ENCODE data around the gene RIPOR2. TPM values are rescaled to one million over a fixed set of nuclear protein-coding genes. Genes with fewer than 3 reads are reported as not detected.
"Not testable (repeated sequence)": the region's sequence is repeated elsewhere in the genome, so short reads cannot be mapped to it uniquely, and the experiment has no call there.

RIPOR2 gene
- total RNA-seq, 1 donor from 2014 or later: 1.6 TPM

- DNase-seq (ENCODE audit: low read depth): peak; percentile 87
- TF ChIP-seq CTCF (conservative IDR thresholded peaks at IDR 0.05; ENCODE audit: low read depth, low read length): no peak
Observed at GRCh38 chr6:24931718-24932691, 3.8 kb downstream of the RIPOR2 start.

GRCh38 chr6:24931296-24931695 is 4.5 kb downstream of the RIPOR2 start:
- no peak overlapping the region for H3K4me3 ChIP-seq (ENCODE audit: low read depth, low read length)
- no peak for TF ChIP-seq CTCF (conservative IDR thresholded peaks at IDR 0.05; ENCODE audit: low read depth, low read length)
- DNase-seq (ENCODE audit: low read depth): peak; percentile 58

More at GRCh38 chr6:24931718-24932691, 3.8 kb downstream of the RIPOR2 start:
- H3K4me3 ChIP-seq (ENCODE audit: low read depth, low read length): peak overlapping the region; percentile 1

DNA sequence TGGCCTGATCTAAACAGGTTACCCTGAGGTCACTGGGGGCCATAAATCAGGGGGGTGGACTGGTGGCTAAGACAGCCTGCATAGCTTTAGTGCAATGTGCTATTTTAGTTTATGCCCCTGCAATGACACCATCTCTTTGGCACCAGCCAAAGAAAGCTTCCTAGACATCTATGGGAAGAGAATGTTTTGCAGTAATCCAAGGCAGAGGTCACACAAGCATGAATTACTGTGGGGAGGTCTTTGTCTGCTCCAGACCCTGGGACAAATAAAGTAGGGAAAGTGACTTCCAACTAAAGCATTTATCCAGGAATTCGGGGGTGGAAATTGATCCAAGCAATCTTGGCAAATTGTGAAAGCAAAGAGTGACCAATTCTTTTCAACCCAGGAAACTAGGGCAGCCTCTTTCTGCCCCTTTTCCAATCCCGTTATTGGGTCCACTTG is 5.3 kb downstream of the RIPOR2 start:
- no peak overlapping the region for H3K4me3 ChIP-seq (ENCODE audit: low read depth, low read length)
- no peak for TF ChIP-seq CTCF (conservative IDR thresholded peaks at IDR 0.05; ENCODE audit: low read depth, low read length)
- peak; percentile 33 for DNase-seq (ENCODE audit: low read depth)

GRCh38 chr6:24929242-24929641 is 6.5 kb downstream of the RIPOR2 start:
- H3K4me3 ChIP-seq (ENCODE audit: low read depth, low read length): no peak overlapping the region
- DNase-seq (ENCODE audit: low read depth): no peak
- TF ChIP-seq CTCF (conservative IDR thresholded peaks at IDR 0.05; ENCODE audit: low read depth, low read length): no peak

GRCh38 chr6:24927985-24928745 is 7.6 kb downstream of the RIPOR2 start:
- DNase-seq (ENCODE audit: low read depth): no peak
- no peak for TF ChIP-seq CTCF (conservative IDR thresholded peaks at IDR 0.05; ENCODE audit: low read depth, low read length)
- H3K4me3 ChIP-seq (ENCODE audit: low read depth, low read length): no peak overlapping the region

DNA sequence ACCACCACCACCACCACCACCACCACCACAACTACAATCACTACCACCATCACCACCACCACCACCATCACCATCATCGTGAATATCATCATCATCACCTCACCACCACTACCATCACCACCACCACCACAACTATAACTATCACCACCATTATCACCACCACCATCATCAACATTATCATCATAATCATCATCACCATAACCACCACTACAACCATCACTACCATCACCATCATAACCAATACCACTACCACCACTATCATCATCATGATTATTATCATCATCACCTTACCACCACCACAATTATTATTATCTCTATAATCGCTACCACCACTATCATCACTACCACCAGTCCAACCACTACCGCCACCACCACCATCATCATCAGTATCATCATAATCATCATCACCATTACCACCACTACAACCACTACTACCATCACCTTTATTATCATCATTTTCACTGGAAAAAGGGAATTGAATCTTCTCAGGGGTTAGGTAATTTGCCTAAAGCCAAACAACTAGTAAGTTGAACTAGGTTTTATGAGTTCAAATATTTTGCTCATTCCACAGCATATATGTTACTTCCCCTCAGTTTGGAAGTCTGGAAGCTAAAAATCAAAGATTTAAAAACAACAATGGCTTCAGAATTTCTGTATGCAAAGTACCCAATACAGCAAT is 8.3 kb downstream of the RIPOR2 start:
- TF ChIP-seq CTCF (conservative IDR thresholded peaks at IDR 0.05; ENCODE audit: low read depth, low read length): no peak
- no peak overlapping the region for H3K4me3 ChIP-seq (ENCODE audit: low read depth, low read length)

DNA sequence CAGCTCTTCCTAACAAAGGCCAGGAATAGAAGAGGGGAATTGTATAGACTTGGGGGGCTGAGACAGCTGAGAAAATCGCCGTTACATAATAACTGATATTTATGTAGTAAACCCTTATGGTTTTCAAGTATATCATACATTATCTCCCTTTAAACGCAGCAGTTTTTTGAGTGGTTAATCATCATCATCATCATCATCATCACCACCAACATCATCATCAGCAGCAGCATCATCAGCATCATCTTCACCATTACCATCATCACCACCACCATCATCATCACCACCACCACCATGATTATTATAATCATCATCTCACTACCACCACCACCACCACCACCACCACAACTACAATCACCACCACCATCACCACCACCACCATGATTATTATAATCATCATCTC is 9.1 kb downstream of the RIPOR2 start:
- not testable (repeated sequence) for DNase-seq (ENCODE audit: low read depth)

More for the DNA sequence above, 8.3 kb downstream of the RIPOR2 start:
- DNase-seq (ENCODE audit: low read depth): no peak

More for the DNA sequence above, 9.1 kb downstream of the RIPOR2 start:
- H3K4me3 ChIP-seq (ENCODE audit: low read depth, low read length): not testable (repeated sequence)

All from epithelial cell of proximal tubule (primary cell).